WTC11 (cell line): ENCODE results near the gene NSDHL. TPM values are rescaled to one million over a fixed set of nuclear protein-coding genes. Genes with fewer than 3 reads are reported as not detected.

Source experiments
- ATAC-seq: fragments of 200-7000 bp; cut with Tn5 transposase; 2 replicates; pipeline ENCODE4 v1.10.0; 2021; ENCODE audit warnings: mild to moderate bottlenecking, moderate library complexity
- CTCF ChIA-PET: fragments of 300-600 bp; sonication (Branson Sonifier 250); formaldehyde crosslinking; loops from one replicate; lab custom pipeline; 2021; ENCODE audit warnings: antibody characterized with exemption; lab: Charles Lee
- POLR2A ChIA-PET: fragments of 350-600 bp; sonication (Branson Sonifier 250); formaldehyde crosslinking; loops from one replicate; lab custom pipeline; 2021; ENCODE audit warnings: antibody characterized with exemption; lab: Charles Lee
- DNase-seq: peaks from one replicate; pipeline ENCODE4 v3.0.0; 2021; ENCODE audit warnings: low spot score
- H3K27ac Mint-ChIP-seq: 2 replicates; pipeline ENCODE4 v1.8.0; 2021; ENCODE audit warnings: mixed read lengths
- H3K27me3 Mint-ChIP-seq: 2 replicates; pipeline ENCODE4 v1.8.0; 2021; ENCODE audit warnings: low read depth, mild to moderate bottlenecking, moderate library complexity, mixed read lengths
- H3K36me3 Mint-ChIP-seq: 2 replicates; pipeline ENCODE4 v1.8.0; 2021; ENCODE audit warnings: mixed read lengths
- H3K4me1 Mint-ChIP-seq: 2 replicates; pipeline ENCODE4 v1.8.0; 2022; ENCODE audit warnings: mixed read lengths
- H3K4me3 Mint-ChIP-seq: 2 replicates; pipeline ENCODE4 v1.8.0; 2021; ENCODE audit warnings: mild to moderate bottlenecking, moderate library complexity, mixed read lengths
- H3K9me3 Mint-ChIP-seq: 2 replicates; pipeline ENCODE4 v1.8.0; 2021; ENCODE audit warnings: mixed read lengths
- CBFB ChIP-seq: sonication (generic); formaldehyde crosslinking; IDR thresholded peaks from 2 replicates; pipeline ENCODE4 v1.8.1; 2022; ENCODE audit warnings: mild to moderate bottlenecking, low read depth, missing genetic modification reagents
- HMGA2 ChIP-seq: fragments of 250-450 bp; sonication (Bioruptor Pico); IDR thresholded peaks from 2 replicates; pipeline ENCODE4 v1.4.0; 2021; ENCODE audit warnings: mild to moderate bottlenecking, moderate library complexity
- IRF1 ChIP-seq: sonication (generic); formaldehyde crosslinking; IDR thresholded peaks from 2 replicates; pipeline ENCODE4 v1.8.0; 2023; ENCODE audit warnings: missing genetic modification reagents
- MLX ChIP-seq: sonication (generic); formaldehyde crosslinking; IDR thresholded peaks from 2 replicates; pipeline ENCODE4 v1.8.1; 2023; ENCODE audit warnings: mild to moderate bottlenecking, missing genetic modification reagents, moderate library complexity
- NR3C1 ChIP-seq: sonication (generic); formaldehyde crosslinking; conservative IDR thresholded peaks from 2 replicates; pipeline ENCODE4 v1.8.1; 2023; ENCODE audit warnings: low read depth, mild to moderate bottlenecking, missing genetic modification reagents
- PRDM15 ChIP-seq: sonication (generic); formaldehyde crosslinking; IDR thresholded peaks from 2 replicates; pipeline ENCODE4 v1.8.0; 2022; ENCODE audit warnings: missing genetic modification reagents
- PRRX2 ChIP-seq: fragments of 250-450 bp; sonication (Bioruptor Pico); IDR thresholded peaks from 2 replicates; pipeline ENCODE4 v1.8.0; 2021; ENCODE audit warnings: mild to moderate bottlenecking
- RELA ChIP-seq: sonication (generic); formaldehyde crosslinking; IDR thresholded peaks from 2 replicates; pipeline ENCODE4 v1.8.1; 2022; ENCODE audit warnings: missing genetic modification reagents, mild to moderate bottlenecking, borderline replicate concordance
- STAT6 ChIP-seq: sonication (generic); formaldehyde crosslinking; conservative IDR thresholded peaks from 2 replicates; pipeline ENCODE4 v1.8.1; 2023; ENCODE audit warnings: mild to moderate bottlenecking, low read depth, missing genetic modification reagents, moderate library complexity
- TCF7 ChIP-seq: sonication (generic); formaldehyde crosslinking; IDR thresholded peaks from 2 replicates; pipeline ENCODE4 v1.8.0; 2022; ENCODE audit warnings: mild to moderate bottlenecking, low read depth, missing genetic modification reagents, moderate library complexity
- TP53 ChIP-seq: sonication (generic); formaldehyde crosslinking; IDR thresholded peaks from 2 replicates; pipeline ENCODE4 v1.8.1; 2023; ENCODE audit warnings: mild to moderate bottlenecking, missing genetic modification reagents
- USF2 ChIP-seq: sonication (generic); formaldehyde crosslinking; IDR thresholded peaks from 2 replicates; pipeline ENCODE4 v1.8.1; 2023; ENCODE audit warnings: mild to moderate bottlenecking, missing genetic modification reagents, moderate library complexity
- ZBTB21 ChIP-seq: sonication (generic); formaldehyde crosslinking; IDR thresholded peaks from 2 replicates; pipeline ENCODE4 v1.8.1; 2023; ENCODE audit warnings: mild to moderate bottlenecking, missing genetic modification reagents, borderline replicate concordance
- ZNF416 ChIP-seq: fragments of 250-450 bp; sonication (Bioruptor Pico); IDR thresholded peaks from 2 replicates; pipeline ENCODE4 v1.9.0; 2021; ENCODE audit warnings: mild to moderate bottlenecking, inconsistent platforms
- ZNF423 ChIP-seq: fragments of 250-450 bp; sonication (Bioruptor Pico); IDR thresholded peaks from 2 replicates; pipeline ENCODE4 v2.1.2; 2022; ENCODE audit warnings: mild to moderate bottlenecking, moderate library complexity
- ZSCAN18 ChIP-seq: fragments of 250-450 bp; sonication (Bioruptor Pico); IDR thresholded peaks from 2 replicates; pipeline ENCODE4 v2.1.2; 2022; ENCODE audit warnings: mild to moderate bottlenecking, moderate library complexity
- total RNA-seq: library from RNA; stranded (reverse); gene quantifications from 3 replicates; pipeline ENCODE4 v1.2.3, GENCODE V29; 2021
- TF ChIP-seq, protein P1 (sequence below): fragments of 250-450 bp; sonication (Bioruptor Pico); IDR thresholded peaks from 2 replicates; pipeline ENCODE4 v1.9.0; 2021; ENCODE audit warnings: mild to moderate bottlenecking
- TF ChIP-seq, protein P2 (sequence below): fragments of 200-600 bp; IDR thresholded peaks from 2 replicates; pipeline ENCODE4 v1.8.0; 2022; ENCODE audit warnings: antibody characterized with exemption

Gene NSDHL
- total RNA-seq, 1 experiment from 2014 or later, result 22.5 TPM

DNA sequence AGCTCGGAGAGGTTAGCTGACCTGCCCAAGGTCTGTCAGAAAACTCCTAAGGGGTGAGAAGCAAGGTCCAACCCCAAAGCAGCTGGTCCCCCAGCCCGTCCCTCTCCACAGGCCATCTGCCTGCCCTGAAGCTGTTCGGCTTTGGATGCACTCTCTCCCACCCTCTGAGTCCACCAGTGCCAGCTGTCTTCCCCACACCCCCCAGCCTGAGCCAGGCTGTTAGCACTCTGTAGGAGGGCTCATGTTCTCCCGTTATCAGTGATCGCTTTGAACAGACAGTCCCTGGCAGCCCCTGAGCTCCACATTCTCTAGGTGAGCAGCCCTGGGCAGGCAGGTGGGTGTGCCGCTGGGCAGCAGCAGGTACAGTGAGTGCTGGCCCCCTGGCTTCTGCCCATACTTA lies 83.0 kb downstream of the NSDHL start:
- peaks cover 6% of the 10 kb centered on the region for H3K4me1 Mint-ChIP-seq
- H3K27ac Mint-ChIP-seq, result no peak overlapping the region
- ATAC-seq (no peak), DNase-seq (no peak)
- POLR2A ChIA-PET, result no interaction called here
- no peaks in the 10 kb centered on the region for H3K9me3 Mint-ChIP-seq
- no peak overlapping the region for H3K4me3 Mint-ChIP-seq
- no peaks in the 10 kb centered on the region for H3K27me3 Mint-ChIP-seq
- no peak for TF ChIP-seq ZSCAN18
- TF ChIP-seq CBFB (CRISPR knock-in tag), result no peak
- TF ChIP-seq, protein P1, sequence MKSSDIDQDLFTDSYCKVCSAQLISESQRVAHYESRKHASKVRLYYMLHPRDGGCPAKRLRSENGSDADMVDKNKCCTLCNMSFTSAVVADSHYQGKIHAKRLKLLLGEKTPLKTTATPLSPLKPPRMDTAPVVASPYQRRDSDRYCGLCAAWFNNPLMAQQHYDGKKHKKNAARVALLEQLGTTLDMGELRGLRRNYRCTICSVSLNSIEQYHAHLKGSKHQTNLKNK (CRISPR knock-in tag), result no peak
- no peak for TF ChIP-seq TCF7 (CRISPR knock-in tag)
- no peak for TF ChIP-seq ZNF423 (CRISPR knock-in tag)
- no peak for TF ChIP-seq HMGA2 (CRISPR knock-in tag)
- no peak for TF ChIP-seq USF2 (CRISPR knock-in tag)
- TF ChIP-seq MLX, result no peak
- no peak for TF ChIP-seq NR3C1
- H3K36me3 Mint-ChIP-seq, result no peaks in the 10 kb centered on the region
- CTCF ChIA-PET, result interaction anchor here (1.0 to 6.6 kb wide), 10 partner anchors 9 to 272 kb away, joined by 3 to 42 read pairs (median 8); no protein-coding TSS in a partner anchor

DNA sequence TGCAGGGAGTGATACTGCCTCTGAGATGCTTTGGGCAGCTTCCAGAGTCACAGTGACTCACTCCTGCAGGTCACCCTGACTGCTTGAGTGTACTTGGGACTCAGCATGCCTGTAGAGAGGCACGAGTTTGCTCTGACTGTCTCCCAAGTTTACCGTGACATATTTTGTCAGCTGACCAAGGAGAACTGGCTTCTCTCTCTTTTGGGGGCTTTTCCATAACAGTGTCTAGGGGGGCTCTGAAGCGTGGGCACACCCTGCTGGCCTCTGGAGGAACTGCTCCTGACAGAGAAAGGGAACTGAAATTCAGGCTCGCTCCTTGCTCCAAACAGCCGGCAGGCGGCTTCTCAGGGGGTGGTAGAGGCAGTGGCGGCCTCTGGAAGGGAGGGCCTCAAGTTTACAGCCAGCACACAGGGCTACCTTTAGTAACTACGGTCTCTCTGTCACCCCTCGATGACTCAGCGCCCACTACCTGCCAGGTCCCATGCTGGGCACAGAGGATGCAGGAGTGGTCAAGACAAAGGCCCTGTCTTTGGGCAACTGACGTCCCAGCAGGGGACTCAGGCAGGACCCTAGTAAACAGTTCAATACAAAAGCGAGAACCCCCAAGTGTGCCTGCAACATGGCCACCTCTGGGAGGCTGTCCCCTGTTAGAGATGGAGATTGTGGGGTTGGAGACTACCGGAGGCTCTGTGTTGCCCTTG lies 84.8 kb downstream of the NSDHL start:
- ChIA-PET CTCF (interaction anchor here (1.2 to 6.6 kb wide), 9 partner anchors 7 to 31 kb away, joined by 3 to 42 read pairs (median 9); partner anchors contain the start of gene ZNF185), POLR2A (no interaction called here)
- ATAC-seq (peak; percentile 83), DNase-seq (peak; percentile 54)
- no peaks in the 10 kb centered on the region for H3K36me3 Mint-ChIP-seq
- H3K4me3 Mint-ChIP-seq, result no peak overlapping the region
- H3K27me3 Mint-ChIP-seq, result no peaks in the 10 kb centered on the region
- H3K4me1 Mint-ChIP-seq, result peaks cover 6% of the 10 kb centered on the region
- no peak for TF ChIP-seq STAT6 (CRISPR knock-in tag)
- no peak for TF ChIP-seq TP53
- peak; percentile 57 for TF ChIP-seq ZNF423 (CRISPR knock-in tag)
- no peak for TF ChIP-seq PRRX2 (CRISPR knock-in tag)
- TF ChIP-seq PRDM15, result no peak
- no peak for TF ChIP-seq CBFB (CRISPR knock-in tag)
- no peak for TF ChIP-seq ZSCAN18
- no peak for TF ChIP-seq IRF1
- no peak for TF ChIP-seq ZNF416
- TF ChIP-seq RELA (CRISPR knock-in tag), result no peak
- TF ChIP-seq ZBTB21 (CRISPR knock-in tag), result no peak
- TF ChIP-seq, protein P2, sequence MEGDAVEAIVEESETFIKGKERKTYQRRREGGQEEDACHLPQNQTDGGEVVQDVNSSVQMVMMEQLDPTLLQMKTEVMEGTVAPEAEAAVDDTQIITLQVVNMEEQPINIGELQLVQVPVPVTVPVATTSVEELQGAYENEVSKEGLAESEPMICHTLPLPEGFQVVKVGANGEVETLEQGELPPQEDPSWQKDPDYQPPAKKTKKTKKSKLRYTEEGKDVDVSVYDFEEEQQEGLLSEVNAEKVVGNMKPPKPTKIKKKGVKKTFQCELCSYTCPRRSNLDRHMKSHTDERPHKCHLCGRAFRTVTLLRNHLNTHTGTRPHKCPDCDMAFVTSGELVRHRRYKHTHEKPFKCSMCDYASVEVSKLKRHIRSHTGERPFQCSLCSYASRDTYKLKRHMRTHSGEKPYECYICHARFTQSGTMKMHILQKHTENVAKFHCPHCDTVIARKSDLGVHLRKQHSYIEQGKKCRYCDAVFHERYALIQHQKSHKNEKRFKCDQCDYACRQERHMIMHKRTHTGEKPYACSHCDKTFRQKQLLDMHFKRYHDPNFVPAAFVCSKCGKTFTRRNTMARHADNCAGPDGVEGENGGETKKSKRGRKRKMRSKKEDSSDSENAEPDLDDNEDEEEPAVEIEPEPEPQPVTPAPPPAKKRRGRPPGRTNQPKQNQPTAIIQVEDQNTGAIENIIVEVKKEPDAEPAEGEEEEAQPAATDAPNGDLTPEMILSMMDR, result peak; percentile 53; the same call in 1 of the 2 replicates
- H3K9me3 Mint-ChIP-seq, result no peaks in the 10 kb centered on the region
- H3K27ac Mint-ChIP-seq, result 0 out of 2 replicates have a peak overlapping the region, but pooled peaks have one; percentile 23
